ENCODE results near the gene TEC.

The TEC gene

GRCh38 chr4:48114412-48114811 is 155.2 kb downstream of the TEC start:
- no peak for DNase-seq

GRCh38 chr4:48112017-48112667 is 157.5 kb downstream of the TEC start:
- DNase-seq: no peak

DNA sequence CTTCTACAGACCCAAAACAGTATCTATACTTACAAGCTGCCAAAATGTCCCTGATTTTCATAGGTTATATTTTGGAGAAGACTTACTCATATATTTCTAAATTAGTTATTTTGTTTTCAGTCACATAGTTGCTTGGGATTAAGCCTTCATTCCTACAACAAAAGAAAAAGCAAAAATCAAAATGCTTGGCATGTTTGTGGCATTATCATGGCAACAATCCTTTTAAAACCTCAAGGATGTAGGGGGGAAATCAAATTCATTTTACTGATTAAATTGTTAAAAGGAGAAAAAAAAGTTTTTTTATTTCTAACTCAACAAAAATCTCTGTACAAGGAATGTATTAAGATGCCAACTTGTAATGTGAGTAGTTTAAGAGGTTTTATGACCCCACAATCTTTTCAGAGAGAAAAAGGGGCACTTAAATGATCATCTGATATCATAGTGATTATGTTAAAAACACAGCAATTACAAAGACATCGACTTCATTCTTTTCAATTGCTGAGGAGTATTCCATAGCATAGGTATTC is 159.1 kb downstream of the TEC start:
- no peak for DNase-seq

- DNase-seq: peak; percentile 42
These were observed 160.0 kb downstream of the TEC start for GRCh38 chr4:48109413-48110263.

GRCh38 chr4:48108309-48109073 is 161.1 kb downstream of the TEC start:
- no peak for DNase-seq

DNA sequence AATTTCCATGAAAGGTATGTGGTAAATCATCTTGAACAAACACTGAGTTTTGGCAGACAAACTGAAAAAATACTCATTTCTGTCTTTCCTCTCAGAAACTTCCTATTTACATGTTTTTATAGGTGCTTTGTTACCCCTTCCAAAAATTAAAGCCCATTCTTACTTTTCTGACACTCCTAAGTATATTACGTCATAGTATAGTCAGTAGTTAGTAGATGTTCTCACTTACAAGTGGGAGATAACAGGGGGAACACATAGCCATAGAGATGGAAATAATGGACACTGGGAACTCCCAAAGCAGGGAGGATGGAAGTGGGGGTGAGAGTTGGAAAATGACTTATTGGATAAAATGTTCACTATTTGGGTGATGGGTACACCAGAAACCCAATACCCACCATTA is 164.4 kb downstream of the TEC start:
- DNase-seq: no peak

DNA sequence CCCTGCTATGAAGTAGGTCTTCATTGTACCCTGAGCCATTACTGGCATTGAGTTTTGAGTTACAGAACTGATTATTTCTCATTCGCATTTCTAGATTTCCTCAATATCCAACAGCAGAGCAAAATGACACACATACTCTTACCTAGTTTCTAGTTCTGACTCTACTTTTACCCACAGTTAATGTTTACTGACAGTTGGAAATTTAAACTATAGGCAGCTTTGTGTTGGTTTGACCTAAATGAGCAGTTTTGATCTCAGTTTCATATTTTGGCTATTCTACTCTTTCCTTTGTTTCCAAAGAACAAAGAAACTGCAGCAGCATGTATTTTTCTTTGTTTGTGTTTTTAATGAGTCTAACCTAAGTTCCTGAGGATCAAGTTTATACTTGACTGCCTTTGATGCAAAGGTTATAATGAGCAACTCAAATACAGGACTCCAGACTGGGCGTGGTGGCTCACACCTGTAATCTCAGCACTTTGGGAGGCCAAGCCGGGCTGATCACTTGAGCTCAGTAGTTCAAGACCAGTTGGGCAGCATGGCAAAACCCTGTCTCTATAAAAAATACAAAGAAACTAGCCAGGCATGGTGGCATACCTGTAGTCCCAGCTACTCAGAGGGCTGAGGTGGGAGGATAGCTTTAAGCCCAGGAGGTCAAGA is 166.0 kb downstream of the TEC start:
- no peak for DNase-seq

- no peak for DNase-seq
These were observed 167.3 kb downstream of the TEC start for GRCh38 chr4:48102303-48102702.

GRCh38 chr4:48100256-48100655 is 169.4 kb downstream of the TEC start:
- DNase-seq: no peak

DNA sequence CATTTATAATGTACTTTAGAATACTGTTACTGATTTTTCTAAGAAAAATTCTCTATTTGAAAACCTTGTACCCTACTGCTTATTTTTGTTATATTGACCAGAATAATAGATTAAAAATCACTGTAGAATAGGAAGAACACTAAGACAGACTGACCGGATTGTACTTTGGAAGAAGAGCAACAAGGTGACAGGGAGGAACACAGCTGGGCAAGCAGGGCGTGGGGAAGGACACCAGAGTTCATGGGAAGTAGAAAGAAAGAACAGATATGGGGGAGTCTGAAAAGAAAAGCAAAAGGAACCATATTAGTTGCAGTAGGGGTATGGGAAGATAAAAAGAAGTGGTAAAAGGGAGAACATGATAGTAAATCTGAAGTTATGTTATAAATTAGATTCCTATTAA is 174.2 kb downstream of the TEC start:
- no peak for DNase-seq

GRCh38 chr4:48093991-48094416 is 175.6 kb downstream of the TEC start:
- no peak for DNase-seq

GRCh38 chr4:48090621-48091020 is 179.0 kb downstream of the TEC start:
- no peak for DNase-seq

- no peak for DNase-seq
These were observed 183.6 kb downstream of the TEC start for GRCh38 chr4:48085821-48086589.

Measured in NCI-H774 (cell line).